Vagina (tissue), 2 donors: ENCODE data around the gene PAAF1.

Experiments used
- POLR2A ChIP-seq, 2 donors: fragments of 450-650 bp; IDR thresholded peaks; one replicate each; pipeline ENCODE4 v1.6.1; 2017; ENCODE audit warnings: antibody characterized with exemption in 2 of 2, mild to moderate bottlenecking in 2 of 2, moderate library complexity in 2 of 2
- POLR2AphosphoS5 ChIP-seq, 2 donors: sonication (generic); formaldehyde crosslinking; IDR thresholded peaks; one replicate each; pipeline ENCODE4 v1.9.0; 2017; ENCODE audit warnings: antibody characterized with exemption in 2 of 2, mild to moderate bottlenecking in 2 of 2, low read depth in 1 of 2; ENCODE audit not compliant: insufficient read depth in 1 of 2
- TF ChIP-seq, protein P1 (sequence below), 3 experiments: fragments of 450-650 bp in 2 of 3; fragments of 200-600 bp in 1 of 3; sonication (generic) in 1 of 3; IDR thresholded peaks; one replicate each; pipeline ENCODE4 v1.5.1; 2017 to 2019; ENCODE audit warnings: antibody characterized with exemption in 3 of 3, mild to moderate bottlenecking in 2 of 3, moderate library complexity in 2 of 3

DNA sequence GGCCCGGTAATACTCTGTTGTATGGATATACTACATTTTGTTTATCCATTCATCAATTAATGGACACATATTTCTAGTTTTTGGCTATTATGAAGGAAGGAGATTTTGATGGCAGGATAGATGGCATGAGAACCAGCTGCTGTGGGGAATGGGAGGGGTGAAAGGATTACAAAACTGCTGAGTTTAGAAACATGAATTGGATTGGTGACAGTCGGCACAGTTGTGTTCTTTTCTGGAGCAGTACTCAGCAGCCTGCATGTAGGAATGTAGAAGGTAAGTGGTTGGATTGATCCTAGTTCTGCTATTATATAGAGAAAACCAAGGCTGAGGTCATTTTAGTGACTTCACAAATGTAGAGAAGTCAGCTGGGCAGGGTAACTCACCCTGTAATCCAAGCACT is 7.1 kb downstream of the PAAF1 start:
- no peak for TF ChIP-seq POLR2A (IDR thresholded peaks at IDR 0.05)
- TF ChIP-seq POLR2AphosphoS5 (IDR thresholded peaks at IDR 0.05; ENCODE audit: insufficient read depth in 1 of 2, low read depth in 1 of 2) = no peak
- TF ChIP-seq, protein P1, sequence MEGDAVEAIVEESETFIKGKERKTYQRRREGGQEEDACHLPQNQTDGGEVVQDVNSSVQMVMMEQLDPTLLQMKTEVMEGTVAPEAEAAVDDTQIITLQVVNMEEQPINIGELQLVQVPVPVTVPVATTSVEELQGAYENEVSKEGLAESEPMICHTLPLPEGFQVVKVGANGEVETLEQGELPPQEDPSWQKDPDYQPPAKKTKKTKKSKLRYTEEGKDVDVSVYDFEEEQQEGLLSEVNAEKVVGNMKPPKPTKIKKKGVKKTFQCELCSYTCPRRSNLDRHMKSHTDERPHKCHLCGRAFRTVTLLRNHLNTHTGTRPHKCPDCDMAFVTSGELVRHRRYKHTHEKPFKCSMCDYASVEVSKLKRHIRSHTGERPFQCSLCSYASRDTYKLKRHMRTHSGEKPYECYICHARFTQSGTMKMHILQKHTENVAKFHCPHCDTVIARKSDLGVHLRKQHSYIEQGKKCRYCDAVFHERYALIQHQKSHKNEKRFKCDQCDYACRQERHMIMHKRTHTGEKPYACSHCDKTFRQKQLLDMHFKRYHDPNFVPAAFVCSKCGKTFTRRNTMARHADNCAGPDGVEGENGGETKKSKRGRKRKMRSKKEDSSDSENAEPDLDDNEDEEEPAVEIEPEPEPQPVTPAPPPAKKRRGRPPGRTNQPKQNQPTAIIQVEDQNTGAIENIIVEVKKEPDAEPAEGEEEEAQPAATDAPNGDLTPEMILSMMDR (IDR thresholded peaks at IDR 0.05) = no peak
